Measurements from ENCODE around the gene CPNE2.

GRCh38 chr16:57141822-57142631 is 49.6 kb downstream of the CPNE2 start:
- no peak for TF ChIP-seq CTCF (IDR thresholded peaks at IDR 0.05)
- TF ChIP-seq POLR2A (IDR thresholded peaks at IDR 0.05), result no peak
